Renal cortical epithelial cell (primary cell): Measurements from ENCODE around the gene FAM221A. TPM values are rescaled to one million over a fixed set of nuclear protein-coding genes. Genes with fewer than 3 reads are reported as not detected.
"Not testable (repeated sequence)": the region's sequence is repeated elsewhere in the genome, so short reads cannot be mapped to it uniquely, and the experiment has no call there.

Source experiments
- DNase-seq: peaks from one replicate; pipeline ENCODE4 v3.0.0-alpha.2; 2011; ENCODE audit warnings: low read depth
- total RNA-seq: library from RNA; depleted of rRNA; stranded (reverse); fragments of >200 nt; gene quantifications from 2 replicates; pipeline ENCODE4 v1.2.3, GENCODE V29; 2014

Gene FAM221A
- total RNA-seq, 1 donor from 2014 or later: 4.8 TPM

DNA sequence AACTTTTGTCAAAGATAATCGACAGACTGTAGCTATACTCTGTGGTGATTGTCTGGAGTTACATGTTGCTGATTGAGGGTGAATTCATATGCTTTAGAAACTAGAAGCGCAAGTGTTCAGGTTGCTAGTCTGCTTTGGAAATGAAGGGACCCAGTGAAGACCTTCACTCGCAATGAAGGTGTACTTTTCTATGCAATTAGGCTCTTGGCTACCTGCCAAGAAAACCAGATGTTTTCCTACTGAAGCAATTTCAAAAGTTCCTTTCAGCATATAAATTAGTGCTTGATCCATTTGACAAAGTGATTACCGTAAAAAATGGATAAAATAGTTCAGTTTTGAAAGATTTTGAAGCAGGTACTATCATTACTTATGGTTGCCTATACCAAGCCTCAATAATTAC is 20.0 kb downstream of the FAM221A start:
- DNase-seq: no peak

- no peak for DNase-seq
Observed at GRCh38 chr7:23709081-23709750, 29.2 kb downstream of the FAM221A start.

DNA sequence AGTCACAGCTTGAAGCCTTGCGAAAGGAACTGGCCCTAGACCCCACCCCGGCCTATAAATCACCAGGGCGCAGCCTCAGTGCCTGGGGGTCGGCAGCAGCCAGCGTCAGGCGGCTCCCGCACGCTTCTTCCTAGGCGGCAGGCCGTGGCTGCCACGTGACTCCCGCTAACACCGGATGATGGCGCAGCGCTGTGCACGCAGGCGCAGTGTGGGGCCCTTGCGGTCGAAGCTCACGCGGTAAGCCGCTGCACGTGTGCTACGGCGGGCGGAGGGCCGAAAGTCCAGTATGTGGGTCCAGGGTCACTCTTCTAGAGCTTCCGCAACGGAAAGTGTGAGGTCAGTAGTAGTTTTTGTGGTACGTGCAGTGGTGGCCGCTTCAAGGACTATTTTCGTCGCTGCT is 30.0 kb downstream of the FAM221A start, which contains the start of gene STK31:
STK31 (plus strand) TSS at position 220 of the 400 bp plus-strand sequence; CDS start at position 287, 67 bp downstream.
- DNase-seq: no peak

- DNase-seq: peak; percentile 74
Observed at GRCh38 chr7:23712368-23713284, 32.6 kb downstream of the FAM221A start.

- DNase-seq: peak; percentile 87
Observed at GRCh38 chr7:23713285-23714149, 33.5 kb downstream of the FAM221A start.

DNA sequence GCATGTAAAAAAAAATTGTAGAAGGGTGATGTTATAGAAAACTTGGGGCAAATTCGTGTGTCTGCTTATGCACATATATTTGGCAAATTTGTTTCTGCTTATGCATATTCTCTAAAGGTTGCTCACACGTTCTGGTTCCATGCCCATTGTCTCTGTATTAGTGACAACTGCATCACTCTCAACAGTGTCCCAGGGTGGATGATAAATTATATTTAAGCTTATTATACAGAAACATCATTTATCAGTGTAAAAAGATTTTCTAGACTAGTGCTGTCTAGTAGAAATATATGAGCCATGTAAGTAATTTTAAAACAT is 34.1 kb downstream of the FAM221A start:
- DNase-seq: no peak

GRCh38 chr7:23714579-23714978 is 34.6 kb downstream of the FAM221A start:
- DNase-seq: no peak

DNA sequence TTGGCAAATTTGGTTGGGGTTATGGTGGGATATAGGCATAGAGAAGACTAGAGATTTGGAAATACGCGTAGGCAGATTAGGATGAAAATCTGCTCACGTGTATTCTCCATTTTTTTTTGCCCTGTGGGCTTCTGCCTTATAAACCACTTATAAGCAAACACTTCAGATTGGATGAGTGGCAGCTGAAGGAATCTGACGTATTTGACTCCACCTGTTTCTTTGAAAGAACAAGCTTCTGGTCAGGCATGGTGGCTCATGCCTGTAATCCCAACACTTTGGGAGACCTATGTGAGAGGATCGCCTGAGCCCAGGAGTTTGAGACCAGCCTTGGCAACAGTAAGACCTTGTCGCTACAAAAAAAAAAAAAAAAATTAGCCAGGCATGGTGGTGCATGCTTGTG is 35.1 kb downstream of the FAM221A start:
- DNase-seq: no peak

GRCh38 chr7:23717788-23718187 is 37.8 kb downstream of the FAM221A start:
- DNase-seq: no peak

- no peak for DNase-seq
Observed at GRCh38 chr7:23721456-23721855, 41.5 kb downstream of the FAM221A start.

GRCh38 chr7:23722587-23723216 is 42.7 kb downstream of the FAM221A start:
- DNase-seq: not testable (repeated sequence)

DNA sequence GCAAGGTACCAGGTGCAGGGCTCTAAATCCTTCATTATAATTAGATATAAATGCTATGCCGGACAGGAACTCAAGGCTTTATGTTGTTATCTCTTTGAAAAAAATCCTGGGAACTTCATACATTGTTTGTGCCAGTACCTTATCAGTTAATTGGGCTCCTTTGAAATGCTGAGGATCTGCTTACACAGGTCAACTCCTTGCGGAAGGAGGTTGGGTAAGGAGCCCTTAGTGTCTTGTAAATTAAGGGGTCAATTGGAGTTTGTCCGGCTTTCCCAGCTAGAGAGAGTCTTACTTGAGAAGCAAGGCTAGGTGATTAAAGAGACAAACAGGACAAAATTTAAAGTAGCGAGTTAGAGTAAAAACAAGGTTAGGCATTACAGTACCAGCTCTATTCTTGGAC is 44.1 kb downstream of the FAM221A start:
- DNase-seq: not testable (repeated sequence)

DNA sequence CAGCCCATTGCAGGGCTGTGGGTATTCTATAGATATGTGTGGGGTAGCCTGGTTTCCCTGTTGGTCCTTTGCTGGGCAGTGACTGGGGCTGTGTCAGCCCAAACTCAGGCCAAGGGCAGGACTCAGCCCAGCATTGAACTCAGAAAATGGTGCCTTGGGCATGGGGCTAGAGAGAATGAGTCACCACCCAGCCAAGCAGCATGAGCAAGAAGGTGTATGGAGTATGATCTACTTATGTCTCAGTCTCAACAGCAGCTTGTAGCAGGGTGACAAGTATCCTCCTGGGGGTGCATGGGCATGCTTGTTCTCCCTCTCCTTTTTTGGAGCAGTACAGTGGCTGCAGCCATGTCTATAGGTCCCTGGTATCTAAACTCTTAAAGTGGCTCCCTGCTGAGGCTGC is 62.1 kb downstream of the FAM221A start:
- DNase-seq: no peak

DNA sequence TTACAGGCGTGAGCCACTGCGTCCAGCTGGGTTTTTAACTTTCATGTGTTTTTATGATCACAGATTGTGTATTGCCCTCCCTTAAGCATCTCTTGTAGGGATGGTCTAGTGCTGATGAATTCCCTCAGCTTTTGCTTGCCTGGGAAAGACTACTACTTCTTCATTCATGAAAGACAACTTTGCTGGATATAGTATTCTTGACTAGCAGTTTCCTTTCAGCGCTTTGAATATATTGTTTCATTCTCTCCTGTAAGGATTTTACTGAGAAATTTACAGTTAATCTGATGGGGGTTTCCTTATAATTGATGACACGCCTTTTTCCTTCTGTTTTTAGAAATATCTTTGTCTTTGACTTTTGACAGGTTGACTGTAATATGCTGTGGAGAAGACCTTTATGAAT is 63.2 kb downstream of the FAM221A start:
- DNase-seq: no peak

- no peak for DNase-seq
Observed at GRCh38 chr7:23746629-23747028, 66.6 kb downstream of the FAM221A start.

DNA sequence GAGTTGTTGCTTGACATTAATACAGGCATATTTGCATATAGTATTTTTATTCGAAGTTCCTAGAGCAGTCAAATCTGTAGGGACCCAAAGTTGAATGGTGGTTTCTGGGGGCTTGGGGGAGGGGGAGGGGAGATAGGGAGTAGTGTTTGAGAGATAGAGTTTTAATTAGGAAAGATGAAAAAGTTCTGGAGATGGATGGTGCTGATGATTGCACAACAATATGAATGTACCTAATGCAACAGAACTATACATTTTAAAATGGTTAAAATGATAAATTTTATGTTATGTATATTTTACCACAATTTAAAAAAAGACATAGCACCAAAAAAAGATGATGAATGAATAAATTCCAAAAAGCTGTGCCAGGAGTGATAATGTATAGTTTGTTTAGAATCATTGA is 71.9 kb downstream of the FAM221A start:
- no peak for DNase-seq

Other genes with a start within 250 kb of the FAM221A start
- gene IGF2BP3, start 209.7 kb upstream of the FAM221A start, total RNA-seq: 43.9 and 50.8 TPM in 2 replicates
- gene TRA2A, start 148.2 kb upstream of the FAM221A start, total RNA-seq: 27.6 and 38.0 TPM in 2 replicates
- 18.7 and 36.8 TPM in 2 replicates for gene CCDC126, start 82.8 kb upstream of the FAM221A start, total RNA-seq
- gene STK31, start 30.0 kb downstream of the FAM221A start, total RNA-seq: 0.25 and 0.69 TPM in 2 replicates